OCI-LY3 (cell line): ENCODE data around the gene DCDC2.

Source experiments
- H2AFZ ChIP-seq: fragments of 200-600, 300-600 bp; shearing (Covaris generic); 2 replicates; pipeline ENCODE4 v1.6.0; 2014; ENCODE audit warnings: antibody characterized with exemption, low read depth, low read length
- H3K27ac ChIP-seq: fragments of 200-600, 300-600 bp; sonication (generic); 2 replicates; pipeline ENCODE4 v1.5.1; 2014; ENCODE audit warnings: mild to moderate bottlenecking, low read length, moderate library complexity, mixed read lengths
- H3K27me3 ChIP-seq: fragments of 200-600, 300-600 bp; sonication (generic); 2 replicates; pipeline ENCODE4 v1.6.1; 2014; ENCODE audit warnings: low read depth, low read length, mixed read lengths
- H3K36me3 ChIP-seq: fragments of 200-600, 300-600 bp; sonication (generic); replicated peaks from 2 replicates; pipeline ENCODE3; 2014; ENCODE audit warnings: low read depth, low read length, mixed read lengths
- H3K4me1 ChIP-seq: fragments of 300-600, 200-600 bp; sonication (generic); 2 replicates; pipeline ENCODE4 v1.6.1; 2014; ENCODE audit warnings: low read length, mixed read lengths
- H3K4me2 ChIP-seq: fragments of 200-600, 300-600 bp; sonication (generic); 2 replicates; pipeline ENCODE4 v1.6.1; 2014; ENCODE audit warnings: low read length, mixed read lengths
- H3K4me3 ChIP-seq: fragments of 300-600, 200-600 bp; sonication (generic); 2 replicates; pipeline ENCODE4 v1.5.1; 2014; ENCODE audit warnings: antibody characterized with exemption, mild to moderate bottlenecking, low read length, moderate library complexity
- H3K79me2 ChIP-seq: fragments of 300-600, 200-600 bp; shearing (Covaris generic); 2 replicates; pipeline ENCODE4 v1.6.1; 2014; ENCODE audit warnings: mild to moderate bottlenecking, low read length, mixed read lengths
- H3K9ac ChIP-seq: fragments of 300-600, 200-600 bp; shearing (Covaris generic); 2 replicates; pipeline ENCODE4 v1.6.0; 2014; ENCODE audit warnings: mild to moderate bottlenecking, low read length, moderate library complexity
- H3K9me3 ChIP-seq: fragments of 200-600, 300-600 bp; shearing (Covaris generic); 2 replicates; pipeline ENCODE4 v1.6.1; 2014; ENCODE audit warnings: low read length, mixed read lengths; ENCODE audit not compliant: insufficient read depth
- H4K20me1 ChIP-seq: fragments of 200-600, 300-600 bp; sonication (generic); 2 replicates; pipeline ENCODE4 v1.6.1; 2016; ENCODE audit warnings: low read length, mixed read lengths; ENCODE audit not compliant: insufficient read depth
- EZH2phosphoT487 ChIP-seq: fragments of 200-600 bp; shearing (Covaris generic); IDR thresholded peaks from 2 replicates; pipeline ENCODE4 v1.6.1; 2018; ENCODE audit warnings: antibody characterized with exemption, mixed run types, low read depth
- TF ChIP-seq, protein P1 (sequence below): fragments of 200-600, 300-600 bp; sonication (generic); IDR thresholded peaks from 2 replicates; pipeline ENCODE4 v1.5.1; 2014; ENCODE audit warnings: antibody characterized with exemption, low read length, low read depth

The DCDC2 gene

GRCh38 chr6:24194978-24195700 lies 162.7 kb downstream of the DCDC2 start:
- H3K4me3 ChIP-seq = no peak overlapping the region
- TF ChIP-seq EZH2phosphoT487 = no peak
- no peak overlapping the region for H3K4me2 ChIP-seq
- H3K27me3 ChIP-seq = no peaks in the 10 kb centered on the region
- no peaks in the 10 kb centered on the region for H3K4me1 ChIP-seq
- H3K9ac ChIP-seq = no peak overlapping the region
- H4K20me1 ChIP-seq = no peaks in the 10 kb centered on the region
- no peaks in the 10 kb centered on the region for H3K79me2 ChIP-seq
- no peaks in the 10 kb centered on the region for H3K9me3 ChIP-seq
- H2AFZ ChIP-seq = no peak overlapping the region
- no peaks in the 10 kb centered on the region for H3K36me3 ChIP-seq
- no peak overlapping the region for H3K27ac ChIP-seq

- TF ChIP-seq EZH2phosphoT487 = no peak
- TF ChIP-seq, protein P1, sequence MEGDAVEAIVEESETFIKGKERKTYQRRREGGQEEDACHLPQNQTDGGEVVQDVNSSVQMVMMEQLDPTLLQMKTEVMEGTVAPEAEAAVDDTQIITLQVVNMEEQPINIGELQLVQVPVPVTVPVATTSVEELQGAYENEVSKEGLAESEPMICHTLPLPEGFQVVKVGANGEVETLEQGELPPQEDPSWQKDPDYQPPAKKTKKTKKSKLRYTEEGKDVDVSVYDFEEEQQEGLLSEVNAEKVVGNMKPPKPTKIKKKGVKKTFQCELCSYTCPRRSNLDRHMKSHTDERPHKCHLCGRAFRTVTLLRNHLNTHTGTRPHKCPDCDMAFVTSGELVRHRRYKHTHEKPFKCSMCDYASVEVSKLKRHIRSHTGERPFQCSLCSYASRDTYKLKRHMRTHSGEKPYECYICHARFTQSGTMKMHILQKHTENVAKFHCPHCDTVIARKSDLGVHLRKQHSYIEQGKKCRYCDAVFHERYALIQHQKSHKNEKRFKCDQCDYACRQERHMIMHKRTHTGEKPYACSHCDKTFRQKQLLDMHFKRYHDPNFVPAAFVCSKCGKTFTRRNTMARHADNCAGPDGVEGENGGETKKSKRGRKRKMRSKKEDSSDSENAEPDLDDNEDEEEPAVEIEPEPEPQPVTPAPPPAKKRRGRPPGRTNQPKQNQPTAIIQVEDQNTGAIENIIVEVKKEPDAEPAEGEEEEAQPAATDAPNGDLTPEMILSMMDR = no peak
- Histone ChIP-seq H3K79me2 (no peaks in the 10 kb centered on the region), H3K27me3 (no peaks in the 10 kb centered on the region), H3K27ac (no peak overlapping the region), H2AFZ (no peak overlapping the region), H3K4me1 (no peaks in the 10 kb centered on the region), H4K20me1 (no peaks in the 10 kb centered on the region), H3K4me3 (no peak overlapping the region), H3K9me3 (no peaks in the 10 kb centered on the region), H3K36me3 (no peaks in the 10 kb centered on the region), H3K9ac (no peak overlapping the region), H3K4me2 (no peak overlapping the region)
These were observed 164.5 kb downstream of the DCDC2 start for GRCh38 chr6:24193364-24193763.

DNA sequence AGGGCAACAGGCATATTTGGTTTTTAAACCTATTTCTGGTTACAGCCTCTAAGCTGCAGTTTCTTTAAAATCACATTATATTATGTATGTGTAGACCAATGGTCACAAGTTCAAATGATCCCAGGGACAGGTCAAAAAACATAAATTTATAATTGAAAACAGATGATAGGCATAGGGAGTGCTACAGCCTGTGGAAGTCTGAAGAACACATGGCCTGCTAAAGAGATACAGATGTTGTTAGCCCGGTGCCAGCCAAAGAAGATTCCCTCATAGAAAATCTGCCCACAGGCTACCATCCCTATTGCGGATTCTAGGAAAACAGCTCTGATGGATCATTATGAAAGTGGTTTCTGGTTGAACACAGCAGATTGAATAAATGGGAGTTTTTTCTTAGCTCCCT lies 166.5 kb downstream of the DCDC2 start:
- H3K79me2 ChIP-seq = no peaks in the 10 kb centered on the region
- no peak overlapping the region for H2AFZ ChIP-seq
- H3K27ac ChIP-seq = no peak overlapping the region
- no peaks in the 10 kb centered on the region for H3K27me3 ChIP-seq
- TF ChIP-seq EZH2phosphoT487 = no peak
- TF ChIP-seq, protein P1 = no peak
- no peaks in the 10 kb centered on the region for H3K4me1 ChIP-seq
- no peak overlapping the region for H3K4me2 ChIP-seq
- no peak overlapping the region for H3K4me3 ChIP-seq
- H3K36me3 ChIP-seq = no peaks in the 10 kb centered on the region
- no peak overlapping the region for H3K9ac ChIP-seq
- H3K9me3 ChIP-seq = no peaks in the 10 kb centered on the region
- no peaks in the 10 kb centered on the region for H4K20me1 ChIP-seq

GRCh38 chr6:24188578-24189080 lies 169.2 kb downstream of the DCDC2 start:
- no peak overlapping the region for H3K4me2 ChIP-seq
- H4K20me1 ChIP-seq = no peaks in the 10 kb centered on the region
- no peaks in the 10 kb centered on the region for H3K27me3 ChIP-seq
- TF ChIP-seq, protein P1 = no peak
- no peak for TF ChIP-seq EZH2phosphoT487
- no peaks in the 10 kb centered on the region for H3K36me3 ChIP-seq
- no peaks in the 10 kb centered on the region for H3K79me2 ChIP-seq
- no peak overlapping the region for H2AFZ ChIP-seq
- H3K4me3 ChIP-seq = no peak overlapping the region
- no peaks in the 10 kb centered on the region for H3K9me3 ChIP-seq
- no peak overlapping the region for H3K9ac ChIP-seq
- no peak overlapping the region for H3K27ac ChIP-seq
- H3K4me1 ChIP-seq = no peaks in the 10 kb centered on the region
